ENCODE measurements around the gene RAD51D.
"Not testable (repeated sequence)": the region's sequence is repeated elsewhere in the genome, so short reads cannot be mapped to it uniquely, and the experiment has no call there.

The RAD51D gene

DNA sequence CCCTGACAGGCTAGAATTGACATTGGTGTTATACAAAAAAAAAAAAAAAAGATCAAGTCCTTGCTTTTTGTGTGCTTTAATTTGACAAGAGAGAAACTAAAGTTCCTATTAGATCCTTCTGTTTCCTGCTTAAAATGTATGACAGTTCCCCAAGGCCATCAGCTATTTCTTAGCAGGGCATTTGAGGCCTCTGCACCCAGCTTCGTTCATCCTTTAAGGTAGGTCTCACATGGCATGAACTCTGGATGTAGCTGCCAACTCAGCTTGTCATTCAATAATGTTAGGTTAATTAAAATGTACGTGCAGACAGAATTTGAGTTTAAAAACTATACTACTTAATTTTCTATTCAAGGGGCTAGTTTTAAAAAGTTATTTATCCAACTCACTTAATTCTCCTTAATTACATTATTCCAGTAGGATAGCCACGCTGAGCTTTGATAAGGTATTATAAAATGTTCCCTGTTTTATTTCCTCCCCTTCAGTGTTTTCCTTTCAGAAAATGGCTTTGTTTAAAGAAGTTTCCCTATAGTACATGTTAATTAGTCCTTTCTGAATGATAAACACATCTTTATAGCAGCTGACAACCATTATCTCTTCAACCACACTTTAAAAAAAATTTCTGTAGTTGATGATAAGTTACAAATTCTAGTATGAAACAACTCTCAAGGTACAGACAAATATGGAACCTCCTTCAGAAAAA is 55.0 kb downstream of the RAD51D start:
- DNase-seq, result no peak

DNA sequence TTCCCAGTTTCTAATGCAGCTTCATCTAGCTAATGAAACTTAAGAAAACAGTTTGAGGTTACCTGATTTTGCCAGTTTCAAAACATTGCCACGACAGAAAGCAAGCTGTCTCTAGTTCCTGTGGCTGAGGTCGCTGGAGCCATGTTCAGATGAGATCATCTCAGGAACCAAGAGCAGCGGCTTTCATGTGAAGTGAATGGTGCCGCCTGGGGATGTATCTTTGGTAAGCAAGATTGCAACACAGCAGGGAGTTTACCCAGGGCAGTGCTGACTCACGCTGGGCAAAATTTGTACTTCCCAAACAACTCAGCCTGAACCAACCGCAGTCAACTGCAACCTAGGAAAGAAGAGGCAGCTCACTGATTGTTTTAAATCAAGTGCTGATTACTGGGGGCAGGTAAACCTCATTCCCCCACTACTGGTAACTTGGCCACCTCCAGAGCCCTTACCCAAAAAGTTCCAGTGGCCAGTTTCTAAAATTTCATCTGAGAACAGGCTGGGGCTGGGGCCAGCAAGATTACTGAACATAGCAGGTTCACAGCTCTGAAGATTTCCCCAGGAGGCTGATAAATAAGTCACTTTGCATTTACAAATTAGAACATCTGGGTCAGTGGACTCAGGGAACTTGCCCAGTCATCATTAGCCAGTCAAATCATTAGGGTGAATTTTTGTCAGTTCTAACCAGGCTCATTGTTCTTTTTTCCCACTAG is 56.0 kb downstream of the RAD51D start, which contains the start of gene RFFL:
Gene RFFL, minus strand, starts transcription at position 194 of the 710 bp plus-strand sequence. CDS start 37,154 bp downstream, outside the sequence.
- no peak for DNase-seq

- no peak for DNase-seq
Observed at GRCh38 chr17:35062308-35062707, 57.4 kb downstream of the RAD51D start.

GRCh38 chr17:35057332-35057915 is 62.2 kb downstream of the RAD51D start:
- no peak for DNase-seq

- no peak for DNase-seq
Observed at GRCh38 chr17:35056013-35056412, 63.6 kb downstream of the RAD51D start.

DNA sequence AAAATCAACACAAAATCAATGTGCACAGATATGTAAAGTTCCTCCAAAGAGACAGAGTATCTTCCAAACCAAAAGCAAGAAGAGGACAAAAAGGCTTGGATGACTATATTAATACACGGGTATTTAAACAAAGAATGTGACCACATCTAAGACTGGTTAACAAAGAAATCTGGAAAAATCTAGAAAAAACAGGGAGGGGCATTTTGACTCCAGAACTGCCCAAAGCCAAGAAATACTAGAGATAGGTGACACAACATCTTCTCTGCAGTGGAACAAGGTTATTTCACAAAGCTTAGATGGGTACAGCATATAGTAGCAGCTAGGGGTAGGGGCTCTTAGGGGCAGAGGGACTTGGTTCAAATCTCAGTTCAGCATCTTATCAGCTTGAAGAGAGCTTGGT is 66.5 kb downstream of the RAD51D start:
- no peak for DNase-seq

- no peak for DNase-seq
Observed at GRCh38 chr17:35052780-35053179, 66.9 kb downstream of the RAD51D start.

DNA sequence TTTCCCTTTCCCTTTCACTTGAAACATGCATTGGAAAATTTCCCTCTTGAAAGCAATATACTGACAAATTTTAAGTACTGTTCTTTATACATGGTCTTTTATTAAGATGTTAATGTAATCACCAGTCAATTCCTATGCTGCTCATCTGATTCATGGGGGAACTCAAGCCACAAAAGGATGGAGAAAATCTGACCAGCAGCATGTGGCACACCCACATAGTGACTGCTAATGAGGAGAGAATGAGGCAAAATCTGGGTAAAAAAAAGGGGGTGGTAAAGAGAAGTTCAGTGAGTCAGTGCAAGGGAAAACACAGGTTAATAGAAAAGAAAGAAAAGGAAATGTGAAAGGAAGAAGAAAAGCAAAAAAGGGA is 67.4 kb downstream of the RAD51D start:
- DNase-seq, result no peak

GRCh38 chr17:35051579-35052240 is 68.0 kb downstream of the RAD51D start:
- no peak for DNase-seq

- no peak for DNase-seq
Observed at GRCh38 chr17:35051183-35051578, 68.5 kb downstream of the RAD51D start.

- DNase-seq, result no peak
Observed at GRCh38 chr17:35050170-35050569, 69.5 kb downstream of the RAD51D start.

- DNase-seq, result no peak
Observed at GRCh38 chr17:35048685-35049379, 70.8 kb downstream of the RAD51D start.

- no peak for DNase-seq
Observed at GRCh38 chr17:35046740-35047283, 72.8 kb downstream of the RAD51D start.

- no peak for DNase-seq
Observed at GRCh38 chr17:35046245-35046644, 73.4 kb downstream of the RAD51D start.

DNA sequence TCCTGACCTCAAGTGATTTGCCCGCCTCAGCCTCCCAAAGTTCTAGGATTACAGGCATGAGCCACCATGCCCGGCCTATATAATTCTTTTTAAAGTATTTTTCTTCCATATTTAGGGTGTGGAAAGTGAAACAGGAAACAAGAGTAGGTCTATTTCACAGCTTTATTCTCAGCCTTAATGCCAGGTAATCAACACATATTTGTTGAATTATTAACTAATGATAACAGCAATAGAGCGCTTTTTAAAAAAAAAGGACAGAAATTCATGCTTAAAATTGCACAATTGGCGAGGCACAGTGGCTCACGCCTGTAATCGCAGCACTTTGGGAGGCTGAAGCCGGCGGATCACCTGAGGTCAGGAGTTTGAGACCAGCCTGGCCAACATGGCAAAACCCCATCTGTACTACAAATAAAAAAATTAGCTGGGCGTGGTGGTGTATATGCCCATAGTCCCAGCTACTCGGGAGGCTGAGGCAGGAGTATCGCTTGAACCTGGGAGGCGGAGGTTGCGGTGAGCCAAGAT is 74.1 kb downstream of the RAD51D start:
- DNase-seq, result not testable (repeated sequence)

- no peak for DNase-seq
Observed at GRCh38 chr17:35044181-35044580, 75.5 kb downstream of the RAD51D start.

Measured in activated gamma-delta T cell (primary cell).